ENCODE data around the gene SNHG17. TPM values are rescaled to one million over a fixed set of nuclear protein-coding genes. Genes with fewer than 3 reads are reported as not detected.
"Not testable (repeated sequence)": the region's sequence is repeated elsewhere in the genome, so short reads cannot be mapped to it uniquely, and the experiment has no call there.

The SNHG17 gene
- total and polyA plus RNA-seq, 2 donors, result 4.6 to 30.2 TPM

DNA sequence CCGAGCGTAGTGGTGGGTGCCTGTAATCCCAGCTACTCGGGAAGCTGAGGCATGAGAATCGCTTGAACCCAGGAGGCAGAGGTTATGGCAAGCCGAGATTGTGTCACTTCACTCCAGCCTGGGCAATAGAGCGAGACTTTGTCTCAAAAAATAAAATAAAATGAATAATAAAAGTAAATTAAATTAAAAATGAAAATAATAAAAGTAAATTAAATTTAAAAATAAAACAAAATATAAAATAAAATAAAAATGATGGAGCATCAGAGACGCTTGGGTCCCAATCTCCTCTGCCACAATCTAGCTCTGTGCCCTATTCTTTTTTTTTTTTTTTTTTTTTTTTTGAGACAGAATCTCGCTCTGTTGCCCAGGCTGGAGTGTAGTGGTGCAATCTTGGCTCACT, 6.0 kb upstream of the SNHG17 start:
- not testable (repeated sequence) for H3K36me3 ChIP-seq (ENCODE audit: insufficient read depth); H3K27ac ChIP-seq (ENCODE audit: low read depth); DNase-seq (ENCODE audit: extremely low spot score); H3K4me3 ChIP-seq (ENCODE audit: low read depth, low read length); H3K4me1 ChIP-seq (ENCODE audit: insufficient read depth)
- 93% methylated on average over 8 of the region's 8 CpGs for WGBS

DNA sequence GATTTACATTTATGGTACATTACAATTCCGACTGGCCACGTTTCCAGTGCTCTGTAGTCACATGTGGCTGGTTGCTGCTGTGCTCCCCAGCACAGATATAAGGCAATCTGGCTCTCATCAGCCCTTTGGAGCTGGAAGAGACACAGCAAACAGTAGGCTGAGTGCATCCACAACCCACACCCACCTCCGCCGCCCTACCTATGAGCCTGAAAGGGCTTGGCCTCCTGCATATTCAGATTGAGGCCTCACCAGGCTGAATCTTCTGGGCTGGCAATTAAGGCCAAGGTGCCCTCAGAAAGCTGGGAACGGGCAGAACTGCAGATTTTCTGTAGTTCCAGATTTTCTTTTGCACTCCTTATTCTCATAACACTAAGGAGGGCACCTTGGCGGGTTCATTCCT, 2.7 kb upstream of the SNHG17 start:
- DNase-seq (ENCODE audit: extremely low spot score), result no peak
- Histone ChIP-seq H3K36me3 (ENCODE audit: insufficient read depth) (no peaks in the 10 kb centered on the region), H3K27ac (ENCODE audit: low read depth) (no peak overlapping the region), H3K4me3 (ENCODE audit: low read depth, low read length) (no peak overlapping the region), H3K4me1 (ENCODE audit: insufficient read depth) (no peaks in the 10 kb centered on the region)
- 74% methylated on average over 6 of the region's 6 CpGs for WGBS

DNA sequence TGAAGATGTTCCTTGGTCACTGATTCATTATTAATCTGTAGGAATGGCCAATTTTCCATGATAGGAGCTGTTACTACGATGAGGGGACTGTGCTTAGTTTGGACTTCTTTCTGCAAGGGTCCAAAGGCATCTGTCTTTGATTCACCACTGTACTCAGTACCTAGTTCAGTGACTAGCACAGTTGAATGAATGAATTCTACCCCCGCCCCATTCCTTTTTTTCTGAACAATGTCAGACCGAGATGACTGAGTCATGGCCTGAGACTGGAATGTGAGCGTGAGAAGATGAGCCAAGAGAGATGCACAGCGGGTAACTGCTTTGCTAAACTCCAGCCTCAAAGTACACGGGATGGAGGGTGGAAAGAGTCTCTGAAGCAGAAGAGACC, 419 bp upstream of the SNHG17 start:
- Histone ChIP-seq H3K4me1 (ENCODE audit: insufficient read depth) (no peaks in the 10 kb centered on the region), H3K36me3 (ENCODE audit: insufficient read depth) (peaks cover 5% of the 10 kb centered on the region), H3K4me3 (ENCODE audit: low read depth, low read length) (no peak overlapping the region), H3K27ac (ENCODE audit: low read depth) (no peak overlapping the region)
- no peak for DNase-seq (ENCODE audit: extremely low spot score)
- 66% methylated on average over 6 of the region's 6 CpGs for WGBS

DNA sequence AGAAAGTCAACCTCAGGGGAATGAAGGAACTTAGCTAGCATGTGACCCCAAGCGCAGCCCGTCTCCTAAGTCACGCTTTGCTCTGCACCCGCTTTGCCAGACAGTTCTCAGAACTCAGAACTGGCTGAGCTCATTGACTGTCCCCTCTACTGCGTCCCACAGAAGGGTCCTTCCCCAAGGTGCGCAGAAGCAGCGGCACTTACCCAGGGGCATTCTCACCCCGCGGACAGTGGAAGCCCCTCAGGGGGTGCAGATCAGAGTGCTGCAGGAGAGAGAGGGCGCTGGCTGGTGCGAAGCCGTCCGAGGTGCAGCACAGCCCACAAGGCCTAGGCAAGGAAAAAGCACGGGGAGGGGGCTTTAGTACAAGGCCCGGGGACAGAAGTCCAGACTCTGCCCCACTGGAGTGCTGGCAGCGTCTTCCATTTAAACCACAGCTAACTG, 807 bp downstream of the SNHG17 start:
- H3K4me3 ChIP-seq (ENCODE audit: low read depth, low read length), result peak overlapping the region; percentile 73
- H3K36me3 ChIP-seq (ENCODE audit: insufficient read depth), result peaks cover 7% of the 10 kb centered on the region
- no peak overlapping the region for H3K27ac ChIP-seq (ENCODE audit: low read depth)
- H3K4me1 ChIP-seq (ENCODE audit: insufficient read depth), result no peaks in the 10 kb centered on the region
- WGBS, result 6% methylated on average over 16 of the region's 16 CpGs
- DNase-seq (ENCODE audit: extremely low spot score), result no peak

DNA sequence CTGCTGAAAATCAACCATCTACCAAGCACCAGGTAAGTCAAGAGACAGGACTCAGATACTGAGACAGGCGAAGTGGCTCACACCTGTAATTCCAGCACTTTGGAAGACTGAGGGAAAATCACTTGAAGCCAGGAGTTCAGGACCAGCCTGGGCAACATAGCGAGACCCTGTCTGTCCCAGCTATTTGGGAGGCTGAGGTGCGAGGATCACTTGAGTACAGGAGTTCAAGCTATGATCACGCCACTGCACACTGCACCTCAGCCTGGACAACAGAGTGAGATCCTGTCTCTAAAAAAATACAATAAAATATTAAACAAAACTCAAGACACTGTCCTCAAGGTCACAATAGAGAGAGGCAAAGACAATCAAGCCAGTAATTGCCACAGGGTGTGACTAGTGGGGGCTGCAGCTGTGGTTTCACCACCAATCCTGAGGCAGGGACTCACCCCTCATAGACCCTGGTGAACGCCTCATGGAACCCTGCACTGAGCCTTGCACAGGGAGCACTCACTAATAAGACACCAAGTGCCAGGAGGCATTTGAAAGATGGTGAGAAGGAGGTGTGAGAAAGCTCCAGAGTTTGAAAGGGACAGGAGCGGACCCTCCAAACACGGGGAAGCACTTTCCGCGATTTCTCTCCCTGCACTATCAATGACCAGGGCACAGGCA, 1.7 kb downstream of the SNHG17 start:
- H3K36me3 ChIP-seq (ENCODE audit: insufficient read depth), result peaks cover 7% of the 10 kb centered on the region
- WGBS, result 89% methylated on average over 9 of the region's 9 CpGs
- DNase-seq (ENCODE audit: extremely low spot score), result no peak
- no peaks in the 10 kb centered on the region for H3K4me1 ChIP-seq (ENCODE audit: insufficient read depth)
- no peak overlapping the region for H3K4me3 ChIP-seq (ENCODE audit: low read depth, low read length)
- no peak overlapping the region for H3K27ac ChIP-seq (ENCODE audit: low read depth)

DNA sequence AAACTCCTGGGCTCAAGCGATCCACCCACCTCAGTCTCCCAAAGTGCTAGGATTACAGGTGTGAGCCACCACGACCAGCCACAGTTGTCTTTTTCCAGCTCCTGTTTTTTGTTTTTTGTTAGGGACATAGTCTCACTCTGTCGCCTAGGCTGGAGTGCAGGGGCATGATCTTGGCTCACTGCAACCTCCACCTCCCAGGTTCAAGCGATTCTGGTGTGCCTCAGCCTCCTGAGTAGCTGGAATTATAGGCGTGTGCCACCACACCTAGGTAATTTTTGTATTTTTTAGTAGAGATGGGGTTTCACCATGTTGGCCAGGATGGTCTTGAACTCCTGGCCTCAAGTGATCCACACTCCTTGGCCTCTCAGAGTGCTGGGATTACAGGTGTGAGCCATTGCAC, 2.3 kb downstream of the SNHG17 start:
- 95% methylated on average over 5 of the region's 5 CpGs for WGBS
- H3K4me3 ChIP-seq (ENCODE audit: low read depth, low read length); H3K36me3 ChIP-seq (ENCODE audit: insufficient read depth): not testable (repeated sequence)

DNA sequence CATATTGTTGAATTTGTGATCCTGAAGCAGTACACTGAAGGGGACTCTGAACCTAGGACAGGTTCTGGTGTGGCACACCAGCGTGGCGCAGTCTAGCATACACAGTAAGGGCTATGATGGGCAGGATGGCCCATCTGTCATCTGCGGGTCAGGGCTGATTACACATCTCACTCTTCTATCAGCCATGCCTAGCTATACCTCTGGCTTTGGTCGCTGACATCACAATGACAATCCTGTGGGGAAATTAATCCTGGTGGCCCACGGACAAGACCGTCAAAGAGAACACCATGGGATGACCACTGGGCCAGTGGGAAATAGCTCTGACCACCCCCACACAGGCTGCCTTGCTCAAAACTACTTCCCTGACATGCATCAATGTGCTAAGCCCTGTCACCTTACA, 2.8 kb downstream of the SNHG17 start:
- Histone ChIP-seq H3K4me3 (ENCODE audit: low read depth, low read length) (no peak overlapping the region), H3K36me3 (ENCODE audit: insufficient read depth) (peaks cover 7% of the 10 kb centered on the region), H3K4me1 (ENCODE audit: insufficient read depth) (no peaks in the 10 kb centered on the region), H3K27ac (ENCODE audit: low read depth) (no peak overlapping the region)
- 96% methylated on average over 6 of the region's 6 CpGs for WGBS
- no peak for DNase-seq (ENCODE audit: extremely low spot score)

More for the DNA sequence above, 2.3 kb downstream of the SNHG17 start:
- not testable (repeated sequence) for DNase-seq (ENCODE audit: extremely low spot score); H3K4me1 ChIP-seq (ENCODE audit: insufficient read depth); H3K27ac ChIP-seq (ENCODE audit: low read depth)

DNA sequence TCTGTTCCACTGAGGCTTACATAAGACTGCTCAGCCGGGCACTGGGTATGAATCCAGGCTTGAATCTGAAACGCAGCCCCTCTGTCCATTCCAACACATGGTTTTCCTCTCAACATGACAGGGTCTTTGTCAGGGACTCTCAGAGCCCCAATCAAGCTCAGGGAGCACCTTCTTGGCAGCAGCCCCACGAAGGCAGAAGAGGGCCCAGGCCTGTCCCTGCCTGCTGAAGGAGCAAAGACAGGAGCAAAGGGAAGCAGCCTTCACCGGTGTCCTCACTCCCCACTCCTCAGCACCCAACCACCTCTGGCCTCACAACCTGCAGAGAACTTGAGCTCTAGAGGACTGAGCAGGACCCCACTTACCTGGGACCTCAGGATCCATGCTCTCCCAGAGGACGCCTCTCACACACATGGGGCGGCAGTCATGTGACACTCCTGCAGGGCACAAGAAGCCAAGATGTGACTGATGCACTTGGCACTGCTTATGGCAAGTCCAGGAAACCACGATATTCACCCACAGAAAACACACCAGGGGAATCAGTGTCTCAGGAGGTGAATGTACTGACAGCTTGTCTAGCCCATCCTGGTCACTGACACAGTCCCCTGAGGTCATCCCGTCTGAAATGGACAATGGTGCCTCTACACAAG, 4.3 kb downstream of the SNHG17 start:
- H3K4me1 ChIP-seq (ENCODE audit: insufficient read depth), result no peaks in the 10 kb centered on the region
- H3K4me3 ChIP-seq (ENCODE audit: low read depth, low read length), result no peak overlapping the region
- peaks cover 7% of the 10 kb centered on the region for H3K36me3 ChIP-seq (ENCODE audit: insufficient read depth)
- no peak for DNase-seq (ENCODE audit: extremely low spot score)
- no peak overlapping the region for H3K27ac ChIP-seq (ENCODE audit: low read depth)
- 87% methylated on average over 8 of the region's 8 CpGs for WGBS

DNA sequence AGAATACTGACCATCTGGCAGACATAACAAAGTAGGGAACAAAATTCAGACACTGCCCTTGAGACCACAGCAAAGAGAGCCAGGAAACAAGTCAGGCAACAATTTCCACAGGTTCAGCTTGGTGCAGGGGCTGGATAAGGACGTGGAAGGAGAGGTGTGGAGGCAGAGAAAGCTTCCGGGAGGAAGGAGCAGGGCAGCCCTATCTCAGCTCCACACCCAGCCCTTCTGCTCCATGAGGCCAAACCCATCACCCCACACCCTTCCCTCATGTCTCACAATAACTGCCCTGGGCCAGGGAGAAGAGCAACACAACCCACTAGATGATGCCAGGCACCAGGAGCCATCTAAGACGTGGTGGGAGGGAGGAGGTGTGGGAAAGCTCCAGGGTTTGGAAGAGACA, 5.8 kb downstream of the SNHG17 start:
- Histone ChIP-seq H3K36me3 (ENCODE audit: insufficient read depth) (peaks cover 7% of the 10 kb centered on the region), H3K4me3 (ENCODE audit: low read depth, low read length) (no peak overlapping the region), H3K27ac (ENCODE audit: low read depth) (no peak overlapping the region), H3K4me1 (ENCODE audit: insufficient read depth) (no peaks in the 10 kb centered on the region)
- no peak for DNase-seq (ENCODE audit: extremely low spot score)
- WGBS, result 85% methylated on average over 3 of the region's 3 CpGs

DNA sequence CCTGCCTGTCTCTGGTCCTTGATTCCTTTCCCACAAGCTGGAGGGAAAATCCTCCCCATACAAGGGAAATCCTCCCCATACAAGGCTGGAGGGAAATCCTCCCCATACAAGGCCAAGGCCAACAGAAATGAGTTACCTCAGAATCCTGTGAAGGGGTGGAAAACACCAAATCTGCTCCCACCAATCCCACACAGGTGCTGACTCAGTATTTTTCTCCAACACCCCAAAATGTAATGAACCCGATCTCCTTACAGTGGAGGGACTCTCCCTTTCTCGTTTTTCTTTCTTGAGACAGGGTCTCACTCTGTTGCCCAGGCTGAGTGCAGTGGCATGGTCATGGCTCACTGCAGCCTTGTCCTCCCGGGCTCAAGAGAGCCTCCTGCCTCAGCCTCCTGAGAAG, 6.3 kb downstream of the SNHG17 start:
- H3K4me1 ChIP-seq (ENCODE audit: insufficient read depth), result no peaks in the 10 kb centered on the region
- H3K27ac ChIP-seq (ENCODE audit: low read depth), result no peak overlapping the region
- no peak for DNase-seq (ENCODE audit: extremely low spot score)
- 92% methylated on average over 3 of the region's 3 CpGs for WGBS
- peaks cover 7% of the 10 kb centered on the region for H3K36me3 ChIP-seq (ENCODE audit: insufficient read depth)
- no peak overlapping the region for H3K4me3 ChIP-seq (ENCODE audit: low read depth, low read length)

DNA sequence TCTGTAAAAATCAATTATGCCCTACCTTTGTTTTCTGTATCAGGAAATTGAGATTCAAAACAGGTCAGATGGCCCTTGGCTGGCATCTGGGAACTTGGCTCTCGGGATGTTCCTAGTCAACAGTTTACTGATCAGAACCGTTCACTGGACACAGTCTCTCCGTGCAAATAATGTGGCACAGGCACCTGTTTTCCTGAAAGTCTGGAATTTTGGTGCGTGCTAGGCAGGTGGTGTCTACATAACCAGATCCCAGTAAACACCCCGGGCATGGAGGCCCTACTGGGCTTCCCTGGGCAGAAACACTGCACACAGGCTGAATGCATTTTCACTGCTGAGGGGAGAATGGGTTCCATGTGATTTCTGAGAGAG, 7.5 kb downstream of the SNHG17 start:
- WGBS, result 81% methylated on average over 5 of the region's 5 CpGs

DNA sequence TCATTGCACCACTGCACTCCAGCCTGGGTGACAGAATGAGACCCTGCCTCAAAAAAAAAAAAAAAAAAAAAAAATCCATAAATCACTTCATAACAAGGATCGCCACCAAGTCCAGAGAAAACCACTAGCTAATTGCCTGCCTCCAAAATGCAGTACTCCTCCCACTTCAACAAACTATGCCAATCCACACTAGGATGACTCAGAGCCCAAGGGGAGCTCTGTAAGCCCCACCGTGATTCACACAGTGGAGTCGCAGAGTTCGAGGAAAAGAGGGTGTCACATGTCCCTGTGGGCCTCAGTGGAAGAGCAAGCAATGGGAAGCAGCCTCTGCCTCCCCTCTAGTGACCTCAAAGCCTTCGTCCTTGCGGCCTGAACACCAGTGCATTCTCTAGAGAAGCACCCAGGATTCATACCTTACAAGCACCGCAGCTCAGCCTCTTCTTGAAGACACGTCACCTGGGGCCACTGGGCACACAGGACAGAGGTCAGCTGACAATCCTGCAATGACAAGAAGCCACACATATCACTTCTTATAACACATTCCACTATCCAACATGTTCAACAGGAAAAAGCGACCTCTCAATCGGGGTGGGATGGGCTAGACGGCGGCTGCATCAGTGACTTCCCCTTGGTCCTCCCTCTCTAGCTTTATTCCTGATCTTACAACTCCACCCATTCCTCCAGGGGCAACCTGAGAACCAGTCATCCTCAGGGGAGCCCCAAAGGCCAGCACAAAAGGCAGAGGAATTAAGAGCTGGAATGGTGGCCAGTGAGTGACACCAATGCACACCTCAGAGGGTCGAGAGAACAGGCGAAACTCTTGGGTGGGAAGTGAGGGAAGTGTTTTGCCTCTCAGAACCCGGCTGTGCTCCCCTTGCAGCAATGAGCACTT, 8.9 kb downstream of the SNHG17 start:
- H3K4me3 ChIP-seq (ENCODE audit: low read depth, low read length), result no peak overlapping the region
- DNase-seq (ENCODE audit: extremely low spot score), result no peak
- 72% methylated on average over 15 of the region's 15 CpGs for WGBS
- H3K36me3 ChIP-seq (ENCODE audit: insufficient read depth), result peaks cover 5% of the 10 kb centered on the region
- no peaks in the 10 kb centered on the region for H3K4me1 ChIP-seq (ENCODE audit: insufficient read depth)
- no peak overlapping the region for H3K27ac ChIP-seq (ENCODE audit: low read depth)

More for the DNA sequence above, 7.5 kb downstream of the SNHG17 start:
- DNase-seq (ENCODE audit: extremely low spot score), result no peak
- Histone ChIP-seq H3K27ac (ENCODE audit: low read depth) (no peak overlapping the region), H3K36me3 (ENCODE audit: insufficient read depth) (peaks cover 7% of the 10 kb centered on the region), H3K4me1 (ENCODE audit: insufficient read depth) (no peaks in the 10 kb centered on the region), H3K4me3 (ENCODE audit: low read depth, low read length) (no peak overlapping the region)

DNA sequence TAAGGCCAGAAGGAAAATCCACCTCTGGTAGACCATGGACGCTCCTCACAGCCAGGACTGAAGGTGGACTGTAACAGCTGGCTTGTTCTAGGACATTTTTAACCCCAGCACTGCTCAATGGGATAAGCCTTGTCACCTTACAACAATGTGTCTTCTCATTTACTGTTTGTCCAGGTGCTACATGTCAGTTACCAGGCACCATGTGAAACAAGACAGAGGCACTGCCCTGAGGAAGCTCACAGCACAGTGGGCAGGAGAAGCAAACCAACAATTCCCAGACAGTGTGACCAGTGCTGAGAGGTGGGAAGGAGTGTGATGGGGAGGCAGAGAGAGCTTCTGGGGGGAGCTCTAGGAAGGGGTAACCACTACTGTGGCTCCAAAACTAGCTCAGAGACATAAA, 10.7 kb downstream of the SNHG17 start:
- 78% methylated on average over 1 of the region's 1 CpG for WGBS

DNA sequence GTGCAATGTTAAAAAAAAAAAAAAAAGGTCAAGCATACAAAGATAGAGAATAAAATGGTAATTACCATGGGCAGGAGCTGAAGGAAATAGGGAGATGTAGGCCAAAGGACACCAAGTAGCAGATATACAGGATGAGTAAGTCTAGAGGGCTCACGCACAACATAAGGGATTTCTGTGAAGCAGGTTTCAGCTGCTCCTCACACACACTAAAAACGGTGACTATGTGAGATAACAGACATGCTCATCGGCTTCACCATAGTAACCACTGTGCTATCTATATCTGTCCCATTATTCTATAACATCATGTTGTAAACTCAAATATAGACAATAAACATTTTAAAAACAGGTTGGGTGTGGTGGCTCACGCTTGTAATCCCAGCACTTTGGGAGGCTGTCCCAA, 11.6 kb downstream of the SNHG17 start:
- H3K27ac ChIP-seq (ENCODE audit: low read depth), result no peak overlapping the region
- peaks cover 6% of the 10 kb centered on the region for H3K36me3 ChIP-seq (ENCODE audit: insufficient read depth)
- no peak overlapping the region for H3K4me3 ChIP-seq (ENCODE audit: low read depth, low read length)
- WGBS, result 78% methylated on average over 4 of the region's 4 CpGs
- no peak for DNase-seq (ENCODE audit: extremely low spot score)
- H3K4me1 ChIP-seq (ENCODE audit: insufficient read depth), result no peaks in the 10 kb centered on the region

More for the DNA sequence above, 10.7 kb downstream of the SNHG17 start:
- Histone ChIP-seq H3K36me3 (ENCODE audit: insufficient read depth) (peaks cover 6% of the 10 kb centered on the region), H3K4me3 (ENCODE audit: low read depth, low read length) (no peak overlapping the region), H3K4me1 (ENCODE audit: insufficient read depth) (no peaks in the 10 kb centered on the region), H3K27ac (ENCODE audit: low read depth) (no peak overlapping the region)
- no peak for DNase-seq (ENCODE audit: extremely low spot score)

Data from urinary bladder (tissue), 4 donors.